GM12872 (cell line): ENCODE data around the gene CYTIP.

Experiments
- CTCF ChIP-seq: IDR thresholded peaks from 3 replicates; pipeline ENCODE4 v1.5.1; 2011; ENCODE audit warnings: low read depth, mild to moderate bottlenecking, low read length, moderate library complexity; ENCODE audit not compliant: insufficient read depth

The CYTIP gene

GRCh38 chr2:157376041-157376440 is 67.8 kb downstream of the CYTIP start:
- TF ChIP-seq CTCF: no peak

GRCh38 chr2:157375384-157375783 is 68.5 kb downstream of the CYTIP start:
- TF ChIP-seq CTCF: no peak

- TF ChIP-seq CTCF: no peak
Measured at GRCh38 chr2:157367704-157368103, 76.2 kb downstream of the CYTIP start.
